Measurements from ENCODE around the gene PLA2G4A.

Gene PLA2G4A

DNA sequence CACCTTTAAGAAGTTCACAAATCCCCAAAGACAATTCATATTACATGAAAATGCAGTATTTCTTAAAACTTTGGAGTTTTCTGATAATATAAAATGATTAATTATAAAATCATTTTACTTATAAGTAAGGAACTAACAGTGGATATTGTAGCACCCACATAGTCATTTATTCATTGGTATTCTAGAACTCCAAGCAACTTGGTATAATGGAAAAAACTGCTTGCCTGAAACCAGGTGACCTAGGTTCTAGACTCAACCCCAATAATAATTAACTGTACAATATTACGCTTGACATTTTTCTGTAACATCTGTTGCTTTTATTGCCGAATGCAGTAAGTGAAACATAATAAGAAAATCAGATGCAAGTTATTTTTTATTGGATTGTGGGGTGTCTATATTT, 2.4 kb downstream of the PLA2G4A start:
- DNase-seq (ENCODE audit: low spot score) = no peak
- no peak for FAIRE-seq

DNA sequence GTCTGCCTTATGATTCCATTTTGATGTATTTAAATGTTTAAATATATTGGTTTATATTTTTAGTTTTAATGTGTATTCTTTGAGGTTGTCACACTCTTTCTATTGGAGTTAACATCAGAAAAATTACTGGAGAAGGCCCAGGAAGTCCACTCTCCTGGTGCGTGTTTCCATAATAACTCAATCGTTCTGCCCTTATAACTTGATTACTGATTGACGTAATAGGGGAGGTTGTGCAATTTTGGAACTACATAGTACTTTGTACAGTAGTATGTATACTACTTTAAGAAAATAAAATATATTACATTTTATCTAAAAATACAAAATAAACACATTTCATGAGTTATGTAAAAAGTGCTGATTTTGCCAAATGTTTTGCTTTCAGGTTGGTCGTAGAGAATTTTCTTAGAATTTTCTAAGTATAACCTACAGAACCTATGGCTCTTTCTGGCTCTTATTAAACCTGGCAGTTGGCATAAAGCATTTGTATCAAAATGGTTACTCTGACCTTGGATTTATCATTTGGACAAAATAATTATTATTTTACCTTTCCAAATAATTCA, 5.7 kb downstream of the PLA2G4A start:
- FAIRE-seq (no peak), DNase-seq (ENCODE audit: low spot score) (no peak)

DNA sequence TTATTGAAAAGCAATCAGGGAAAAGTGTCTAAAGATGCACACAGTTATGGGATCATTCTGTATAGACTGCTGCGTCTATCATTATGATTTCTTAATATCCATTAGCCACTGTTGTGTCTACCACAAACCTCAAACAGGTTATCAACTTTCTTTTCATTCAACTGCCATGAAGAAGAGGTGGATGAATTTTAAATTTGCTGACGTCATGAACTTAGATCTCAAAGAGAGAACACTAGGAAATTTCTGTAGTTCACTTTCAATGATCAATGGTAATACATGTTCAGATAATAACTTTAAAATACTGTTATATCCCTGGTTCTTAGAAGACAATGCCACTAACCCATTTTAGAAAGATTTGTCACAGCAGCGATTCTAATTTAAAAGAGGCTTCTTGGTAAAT, 6.7 kb downstream of the PLA2G4A start:
- no peak for DNase-seq (ENCODE audit: low spot score)
- no peak for FAIRE-seq

DNA sequence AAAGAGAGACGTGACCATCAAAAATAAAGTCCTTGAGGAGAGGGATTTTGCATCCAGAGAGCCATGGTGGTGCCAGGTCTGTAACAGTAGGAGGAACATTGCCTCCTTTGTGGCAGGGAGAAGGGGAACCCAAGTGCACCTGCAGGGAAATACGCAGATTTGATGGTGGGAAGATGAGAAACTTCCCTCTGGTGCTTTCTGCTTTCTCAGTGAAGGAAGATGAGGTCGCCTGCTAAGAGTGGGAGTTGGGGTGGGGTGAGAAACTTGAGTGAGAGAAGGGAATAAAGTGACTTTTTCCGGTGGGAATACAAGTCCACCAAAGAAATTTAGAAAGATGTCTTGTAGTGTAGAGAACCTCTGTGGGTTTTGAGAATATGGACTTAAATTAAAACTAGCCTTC, 9.1 kb downstream of the PLA2G4A start:
- FAIRE-seq (no peak), DNase-seq (ENCODE audit: low spot score) (no peak)

- DNase-seq (ENCODE audit: low spot score) (no peak), FAIRE-seq (no peak)
These were observed 9.8 kb downstream of the PLA2G4A start for GRCh38 chr1:186838380-186839040.

DNA sequence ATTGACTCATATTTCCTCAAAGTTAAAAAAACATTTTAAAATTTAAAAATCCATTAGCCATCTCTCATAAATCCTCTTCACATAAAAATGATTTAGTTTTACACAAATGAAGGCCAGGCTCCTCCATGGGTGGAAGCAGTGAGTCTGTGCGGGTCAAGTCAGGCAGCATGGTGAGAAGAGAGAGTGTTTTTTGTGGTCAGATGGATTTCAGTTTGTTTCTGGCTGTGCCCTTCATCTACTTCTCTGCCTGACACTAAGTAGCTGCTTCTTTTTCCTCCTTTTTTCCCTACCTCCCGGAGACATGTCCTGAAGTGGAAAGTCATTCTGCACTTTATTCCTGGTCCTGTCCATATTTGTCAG, 10.3 kb downstream of the PLA2G4A start:
- DNase-seq (ENCODE audit: low spot score) (no peak), FAIRE-seq (no peak)

GRCh38 chr1:186841599-186841998, 12.8 kb downstream of the PLA2G4A start:
- FAIRE-seq (no peak), DNase-seq (ENCODE audit: low spot score) (no peak)

GRCh38 chr1:186842547-186842946, 13.8 kb downstream of the PLA2G4A start:
- DNase-seq (ENCODE audit: low spot score) (no peak), FAIRE-seq (no peak)

DNA sequence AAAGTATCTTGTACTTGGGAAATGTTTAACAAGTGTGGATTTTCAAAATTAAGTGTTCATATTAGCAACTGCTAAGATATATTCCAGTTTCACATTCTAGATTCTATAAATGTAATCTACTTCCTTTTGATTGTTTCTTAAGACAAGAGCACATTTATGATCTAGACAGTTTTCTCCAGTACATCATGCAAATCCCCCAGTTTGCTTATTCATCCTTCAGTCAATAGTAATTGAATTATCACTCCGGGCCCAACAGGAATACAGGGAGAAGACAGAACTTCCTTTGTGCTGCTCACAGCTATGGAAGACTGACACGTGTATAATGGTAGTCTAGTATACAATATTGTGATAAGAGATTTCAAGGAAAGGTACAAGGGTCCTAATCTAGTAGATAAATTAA, 14.5 kb downstream of the PLA2G4A start:
- FAIRE-seq (no peak), DNase-seq (ENCODE audit: low spot score) (no peak)

DNA sequence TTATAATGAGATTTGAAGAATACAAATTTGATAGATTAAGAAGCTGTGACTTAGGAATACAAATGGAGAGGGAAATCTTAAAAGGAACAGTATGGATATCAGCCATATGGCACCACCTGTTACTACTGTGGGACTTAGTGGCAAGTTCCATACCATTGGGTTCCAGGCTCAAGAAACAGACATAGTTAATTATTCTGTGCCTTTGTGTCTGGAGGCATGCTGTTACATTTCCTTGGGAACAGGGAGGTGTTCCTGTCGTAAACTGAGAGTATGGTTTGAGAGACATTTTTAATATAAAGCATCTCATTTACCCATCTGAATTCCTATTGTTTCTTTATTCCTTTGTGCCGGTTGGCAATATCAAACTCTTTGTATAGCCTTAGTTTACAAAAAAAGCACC, 15.2 kb downstream of the PLA2G4A start:
- DNase-seq (ENCODE audit: low spot score) (no peak), FAIRE-seq (no peak)

GRCh38 chr1:186845576-186846210, 16.9 kb downstream of the PLA2G4A start:
- DNase-seq (ENCODE audit: low spot score) (no peak), FAIRE-seq (no peak)

- DNase-seq (ENCODE audit: low spot score) (no peak), FAIRE-seq (no peak)
These were observed 19.9 kb downstream of the PLA2G4A start for GRCh38 chr1:186848509-186849130.

DNA sequence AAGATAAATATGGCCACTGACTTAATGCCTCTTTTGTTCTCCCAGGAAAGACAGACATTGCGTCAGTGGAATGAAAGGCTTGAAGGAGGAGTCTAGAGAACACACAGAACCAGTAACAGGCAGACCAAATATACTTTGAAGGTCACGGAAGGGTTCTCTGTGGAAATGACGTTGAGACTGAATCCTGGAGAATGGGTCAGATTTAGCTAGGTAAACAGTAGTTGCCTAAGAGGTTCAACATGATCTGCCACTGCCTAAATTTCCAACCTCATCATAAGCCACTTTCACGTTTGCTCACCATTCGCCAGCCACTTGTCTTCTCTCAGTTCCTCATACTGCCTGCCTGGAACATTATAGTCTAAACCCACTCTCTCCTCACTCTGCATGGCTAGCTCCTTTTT, 20.5 kb downstream of the PLA2G4A start:
- no peak for FAIRE-seq

GRCh38 chr1:186849826-186850225, 21.1 kb downstream of the PLA2G4A start:
- FAIRE-seq (no peak), DNase-seq (ENCODE audit: low spot score) (no peak)

More for the DNA sequence above, 20.5 kb downstream of the PLA2G4A start:
- no peak for DNase-seq (ENCODE audit: low spot score)

DNA sequence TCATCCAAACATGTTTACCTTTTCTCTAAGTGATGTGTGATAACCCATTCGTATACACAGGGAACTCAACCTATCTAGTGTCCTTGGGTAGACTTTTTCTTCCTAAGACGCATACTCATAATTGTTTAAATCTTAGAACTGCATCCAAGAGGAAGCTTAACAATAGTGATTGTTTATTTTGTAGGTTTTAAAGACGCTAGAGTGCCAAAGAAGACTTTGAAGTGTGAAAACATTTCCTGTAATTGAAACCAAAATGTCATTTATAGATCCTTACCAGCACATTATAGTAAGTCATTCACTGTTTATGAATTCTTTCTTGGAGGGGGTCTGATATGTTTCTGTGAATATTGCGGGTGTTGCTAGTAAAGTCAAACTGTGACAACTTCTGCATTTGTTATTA, 25.4 kb downstream of the PLA2G4A start:
- FAIRE-seq (no peak), DNase-seq (ENCODE audit: low spot score) (no peak)

- DNase-seq (ENCODE audit: low spot score) = no peak
- no peak for FAIRE-seq
These were observed 30.2 kb downstream of the PLA2G4A start for GRCh38 chr1:186858923-186859322.

- DNase-seq (ENCODE audit: low spot score) (no peak), FAIRE-seq (no peak)
These were observed 31.2 kb downstream of the PLA2G4A start for GRCh38 chr1:186859995-186860394.

GRCh38 chr1:186864296-186864695, 35.5 kb downstream of the PLA2G4A start:
- FAIRE-seq = no peak
- no peak for DNase-seq (ENCODE audit: low spot score)

DNA sequence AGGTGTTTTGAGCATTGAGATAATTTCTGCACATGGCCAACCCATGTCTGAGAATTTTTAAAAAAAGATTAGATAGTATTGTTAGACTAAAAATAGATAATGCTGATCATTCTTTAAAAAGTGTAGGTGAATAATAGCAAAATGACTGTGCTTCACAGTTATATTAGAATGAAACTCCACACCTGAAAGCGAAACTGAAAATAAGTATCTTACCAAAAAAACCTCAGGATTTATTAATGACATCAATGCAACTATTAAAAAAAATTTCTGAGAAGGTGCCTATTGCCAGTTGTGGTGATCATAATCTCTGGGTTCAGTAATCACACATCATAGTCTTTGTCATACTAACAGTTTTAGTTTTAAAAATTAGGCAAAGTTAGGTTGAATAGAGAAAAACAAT, 36.5 kb downstream of the PLA2G4A start:
- FAIRE-seq = no peak

DNA sequence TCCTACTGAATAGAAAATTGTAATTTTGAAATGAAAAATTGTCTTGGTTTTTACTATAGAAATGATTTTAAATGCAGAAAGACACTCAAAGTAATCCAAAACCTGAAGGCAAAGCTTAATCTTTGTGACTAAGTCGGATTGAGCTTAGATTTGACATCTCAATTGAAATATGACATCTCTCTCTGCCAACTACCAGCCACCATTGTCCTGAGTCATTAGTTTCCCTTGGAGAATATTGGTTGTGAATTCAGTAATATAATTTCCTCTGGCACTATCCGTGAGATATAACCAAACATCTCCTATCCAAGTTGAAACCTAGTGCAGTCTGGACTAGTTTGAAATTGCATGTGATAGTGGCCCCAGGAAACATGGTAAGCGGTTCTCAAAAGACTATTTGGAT, 37.1 kb downstream of the PLA2G4A start:
- DNase-seq (ENCODE audit: low spot score) (no peak), FAIRE-seq (no peak)

More for the DNA sequence above, 36.5 kb downstream of the PLA2G4A start:
- no peak for DNase-seq (ENCODE audit: low spot score)

GRCh38 chr1:186869526-186870228, 40.9 kb downstream of the PLA2G4A start:
- DNase-seq (ENCODE audit: low spot score) (no peak), FAIRE-seq (no peak)

GRCh38 chr1:186871784-186872183, 43.0 kb downstream of the PLA2G4A start:
- DNase-seq (ENCODE audit: low spot score) (no peak), FAIRE-seq (no peak)

All from urothelium cell line (cell line).